IPS DF 6.9 (cell line): Measurements from ENCODE around the gene KCNH6.

Source experiments
- DNase-seq: peaks from one replicate; pipeline ENCODE4 v3.0.0-alpha.2; 2013; ENCODE audit warnings: low read depth, low spot score
- H3K27ac ChIP-seq: one replicate; pipeline ENCODE4 v1.5.1; 2013; ENCODE audit warnings: low read length, control low read depth
- H3K27me3 ChIP-seq: 2 replicates; pipeline ENCODE4 v1.6.1; 2013; ENCODE audit warnings: mild to moderate bottlenecking, low read length; ENCODE audit not compliant: control insufficient read depth, insufficient read depth
- H3K36me3 ChIP-seq: 2 replicates; pipeline ENCODE4 v1.6.1; 2013; ENCODE audit warnings: low read length; ENCODE audit not compliant: control insufficient read depth, insufficient read depth
- H3K4me1 ChIP-seq: 2 replicates; pipeline ENCODE4 v1.6.1; 2013; ENCODE audit warnings: low read length; ENCODE audit not compliant: control insufficient read depth, insufficient read depth
- H3K4me3 ChIP-seq: 2 replicates; pipeline ENCODE4 v1.5.1; 2013; ENCODE audit warnings: mild to moderate bottlenecking, low read length
- H3K9me3 ChIP-seq: 2 replicates; pipeline ENCODE4 v1.6.1; 2013; ENCODE audit warnings: low read length, inconsistent platforms; ENCODE audit not compliant: control insufficient read depth, insufficient read depth
- WGBS: extraction: QIAGEN DNeasy Blood & Tissue Kit; methylation state at CpG from one replicate; pipeline ENCODE4 v1.1.7; 2013; ENCODE audit warnings: mixed read lengths, missing lambda C conversion rate; ENCODE audit not compliant: insufficient read length, insufficient coverage; 5-methylcytosine and 5-hydroxymethylcytosine counted together

The KCNH6 gene

GRCh38 chr17:63512896-63513644, 10.1 kb upstream of the KCNH6 start:
- DNase-seq: no peak
- H3K9me3 ChIP-seq: no peaks in the 10 kb centered on the region
- no peak overlapping the region for H3K27ac ChIP-seq
- H3K4me1 ChIP-seq: no peaks in the 10 kb centered on the region
- WGBS: no CpG with 5 or more reads among the region's 7 CpGs
- H3K36me3 ChIP-seq: no peaks in the 10 kb centered on the region
- H3K4me3 ChIP-seq: no peak overlapping the region
- no peaks in the 10 kb centered on the region for H3K27me3 ChIP-seq

GRCh38 chr17:63514477-63514876, 8.7 kb upstream of the KCNH6 start:
- no CpG with 5 or more reads among the region's 3 CpGs for WGBS
- Histone ChIP-seq H3K4me1 (no peaks in the 10 kb centered on the region), H3K27ac (no peak overlapping the region), H3K4me3 (no peak overlapping the region), H3K36me3 (no peaks in the 10 kb centered on the region), H3K9me3 (no peaks in the 10 kb centered on the region), H3K27me3 (no peaks in the 10 kb centered on the region)
- no peak for DNase-seq

DNA sequence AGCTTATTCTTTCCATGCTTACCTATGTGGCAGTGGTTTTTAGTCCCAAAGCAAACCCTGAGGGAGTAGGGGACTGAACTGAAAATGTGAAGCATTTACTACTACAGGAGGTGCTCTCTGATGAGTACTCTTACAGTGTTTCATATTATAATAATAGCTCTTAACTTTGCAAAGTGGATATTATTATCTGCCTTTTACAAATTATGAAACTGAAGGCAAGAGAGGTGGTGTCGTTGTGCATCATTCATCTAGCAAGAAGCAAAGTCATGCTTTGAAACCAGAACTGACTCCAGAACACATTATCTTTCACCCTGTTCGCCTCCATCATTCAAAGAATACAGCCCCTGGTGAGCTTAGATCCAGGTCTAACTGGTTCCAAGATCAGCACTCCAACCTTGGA, 8.2 kb upstream of the KCNH6 start:
- WGBS: no CpG with 5 or more reads among the region's 2 CpGs
- no peak overlapping the region for H3K27ac ChIP-seq
- no peaks in the 10 kb centered on the region for H3K36me3 ChIP-seq
- no peaks in the 10 kb centered on the region for H3K4me1 ChIP-seq
- H3K4me3 ChIP-seq: no peak overlapping the region
- H3K9me3 ChIP-seq: no peaks in the 10 kb centered on the region
- no peaks in the 10 kb centered on the region for H3K27me3 ChIP-seq
- DNase-seq: no peak

DNA sequence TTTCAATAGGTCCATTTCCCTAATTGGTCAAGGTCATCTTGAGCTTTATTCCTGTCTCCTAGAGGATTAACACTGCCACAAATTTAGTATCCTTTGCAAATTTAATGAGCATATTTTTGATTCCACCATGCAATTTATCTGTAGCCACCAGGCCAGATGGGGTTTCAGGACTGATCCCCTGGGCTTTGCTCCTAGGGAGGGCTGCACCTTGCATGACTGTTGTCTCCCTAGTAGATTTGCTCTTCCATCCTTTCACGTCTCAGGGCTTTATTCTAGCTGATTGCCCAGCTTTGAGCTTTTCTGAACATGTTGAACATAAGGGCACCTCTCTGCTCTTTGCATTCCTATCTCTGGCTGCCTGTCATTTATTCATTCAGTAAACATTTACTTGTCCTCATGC, 7.7 kb upstream of the KCNH6 start:
- Histone ChIP-seq H3K4me3 (no peak overlapping the region), H3K9me3 (no peaks in the 10 kb centered on the region), H3K36me3 (no peaks in the 10 kb centered on the region), H3K27ac (no peak overlapping the region), H3K27me3 (no peaks in the 10 kb centered on the region), H3K4me1 (no peaks in the 10 kb centered on the region)
- DNase-seq: no peak
- WGBS: no CpG with 5 or more reads among the region's 1 CpG

DNA sequence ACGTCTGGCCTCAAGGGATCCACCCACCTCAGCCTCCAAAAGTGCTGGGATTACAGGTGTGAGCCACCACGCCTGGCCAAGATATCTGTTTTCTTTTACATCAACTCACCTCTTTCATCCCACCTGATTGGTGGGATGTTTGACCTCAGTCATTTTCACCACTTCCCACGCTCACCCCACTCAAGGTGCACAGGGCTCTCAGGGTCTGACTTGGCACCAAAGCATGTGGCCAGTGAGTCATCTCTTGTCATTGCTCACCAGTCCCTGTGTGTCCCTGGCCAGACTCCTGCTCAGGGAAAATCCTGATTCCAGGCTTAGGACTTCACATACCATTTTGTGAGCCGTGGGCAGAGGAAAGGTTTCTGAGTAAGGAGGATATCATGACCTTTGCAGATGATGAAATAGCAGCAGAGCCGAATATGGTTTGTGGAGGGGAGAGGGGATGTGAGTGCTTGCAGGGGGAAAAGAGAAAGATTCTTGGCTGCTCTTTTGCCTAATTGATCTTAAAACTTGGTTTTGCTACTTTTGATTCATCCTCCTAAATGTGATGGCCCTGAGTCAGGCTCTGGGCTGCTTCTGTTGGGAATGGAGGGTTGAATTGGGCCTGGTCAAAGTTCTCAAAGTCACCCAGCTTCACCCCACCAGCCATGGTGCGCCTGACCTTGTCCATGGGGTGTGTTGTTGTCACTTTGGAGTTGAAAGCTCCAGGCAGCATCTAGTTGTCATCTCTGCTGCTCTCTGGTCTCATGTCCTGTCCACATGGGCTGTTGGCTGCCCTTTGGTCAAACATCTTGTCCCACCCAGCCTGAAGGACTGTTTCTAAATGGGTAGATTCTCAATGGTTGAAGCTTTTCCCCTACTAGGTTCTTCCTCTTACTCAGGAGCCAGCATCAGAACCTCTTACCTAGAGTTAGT, 6.0 kb upstream of the KCNH6 start:
- H3K9me3 ChIP-seq: no peaks in the 10 kb centered on the region
- no peaks in the 10 kb centered on the region for H3K27me3 ChIP-seq
- H3K36me3 ChIP-seq: no peaks in the 10 kb centered on the region
- H3K4me1 ChIP-seq: no peaks in the 10 kb centered on the region
- no CpG with 5 or more reads among the region's 6 CpGs for WGBS
- DNase-seq: no peak
- H3K4me3 ChIP-seq: no peak overlapping the region
- no peak overlapping the region for H3K27ac ChIP-seq

- WGBS: no CpG with 5 or more reads among the region's 8 CpGs
- Histone ChIP-seq H3K9me3 (no peaks in the 10 kb centered on the region), H3K4me1 (no peaks in the 10 kb centered on the region), H3K27ac (no peak overlapping the region), H3K27me3 (no peaks in the 10 kb centered on the region), H3K36me3 (no peaks in the 10 kb centered on the region), H3K4me3 (no peak overlapping the region)
- DNase-seq: no peak
Observed at GRCh38 chr17:63517825-63518534, 5.2 kb upstream of the KCNH6 start.

DNA sequence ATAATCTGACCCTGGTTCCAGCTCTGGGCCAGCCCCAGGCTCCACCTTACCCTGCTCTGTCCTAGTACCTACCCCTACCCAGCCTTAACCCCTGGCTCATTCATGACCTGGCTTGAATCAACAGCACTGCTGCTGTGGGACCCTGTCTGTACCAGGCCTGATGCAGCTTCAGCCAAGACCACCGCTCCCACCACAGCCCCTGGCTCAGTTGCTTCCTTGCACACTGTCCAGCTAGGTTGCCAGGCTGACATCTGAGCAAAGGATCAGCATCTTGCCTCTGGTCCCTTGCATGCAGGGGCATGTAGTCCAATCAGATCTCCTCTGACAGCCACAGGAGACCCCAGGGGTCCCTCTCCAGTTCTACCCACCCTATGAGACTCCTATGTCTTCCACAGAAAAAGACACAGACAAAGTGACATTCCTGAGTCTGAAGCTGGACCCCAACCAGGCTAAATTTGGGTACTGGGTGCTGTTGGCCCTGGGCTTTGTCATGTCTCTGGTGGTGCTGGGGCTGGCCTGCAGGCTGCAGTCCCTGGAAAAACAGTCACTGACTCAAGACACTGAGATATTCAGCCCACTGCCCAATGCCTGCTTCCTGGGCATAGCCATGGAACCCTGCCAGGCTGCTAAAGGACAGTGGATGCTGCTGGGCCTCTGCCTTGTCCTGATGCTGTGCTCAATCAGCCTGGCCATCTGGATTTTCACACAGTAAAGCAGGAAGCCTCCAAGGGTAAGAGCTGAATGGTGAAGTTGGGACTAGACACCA, 3.9 kb upstream of the KCNH6 start:
- no CpG with 5 or more reads among the region's 1 CpG for WGBS
- H3K27me3 ChIP-seq: no peaks in the 10 kb centered on the region

GRCh38 chr17:63519972-63520882, 2.9 kb upstream of the KCNH6 start:
- Histone ChIP-seq H3K36me3 (no peaks in the 10 kb centered on the region), H3K4me3 (no peak overlapping the region), H3K4me1 (no peaks in the 10 kb centered on the region), H3K9me3 (no peaks in the 10 kb centered on the region), H3K27ac (no peak overlapping the region), H3K27me3 (no peaks in the 10 kb centered on the region)
- DNase-seq: no peak
- no CpG with 5 or more reads among the region's 5 CpGs for WGBS

More for the DNA sequence above, 3.9 kb upstream of the KCNH6 start:
- H3K4me1 ChIP-seq: no peaks in the 10 kb centered on the region
- no peak overlapping the region for H3K27ac ChIP-seq
- H3K36me3 ChIP-seq: no peaks in the 10 kb centered on the region
- H3K4me3 ChIP-seq: no peak overlapping the region
- no peak for DNase-seq
- no peaks in the 10 kb centered on the region for H3K9me3 ChIP-seq

- WGBS: no CpG with 5 or more reads among the region's 14 CpGs
- H3K27me3 ChIP-seq: no peaks in the 10 kb centered on the region
Observed at GRCh38 chr17:63524051-63524450, 893 bp downstream of the KCNH6 start.

More at GRCh38 chr17:63524051-63524450, 893 bp downstream of the KCNH6 start:
- no peak overlapping the region for H3K4me3 ChIP-seq
- no peaks in the 10 kb centered on the region for H3K9me3 ChIP-seq
- H3K4me1 ChIP-seq: no peaks in the 10 kb centered on the region
- no peak overlapping the region for H3K27ac ChIP-seq
- DNase-seq: no peak
- no peaks in the 10 kb centered on the region; the same call in 1 of the 2 replicates for H3K36me3 ChIP-seq
